ENCODE measurements around the gene GBX1.

The GBX1 gene

GRCh38 chr7:151212626-151213025 lies 45.1 kb upstream of the GBX1 start:
- Histone ChIP-seq H2AFZ (ENCODE audit: low read length) (no peak overlapping the region), H4K20me1 (ENCODE audit: insufficient read depth, low read length, poor library complexity, severe bottlenecking) (no peaks in the 10 kb centered on the region), H3K79me2 (ENCODE audit: insufficient read depth, low read length) (no peaks in the 10 kb centered on the region), H3K9me2 (replicated peaks; ENCODE audit: low read depth, low read length) (no peaks in the 10 kb centered on the region), H3K9ac (ENCODE audit: low read depth, low read length, poor library complexity, severe bottlenecking) (no peak overlapping the region), H3K4me3 (ENCODE audit: low read length, poor library complexity, severe bottlenecking) (no peak overlapping the region), H3K4me2 (ENCODE audit: low read depth, low read length, poor library complexity, severe bottlenecking) (no peak overlapping the region), H3K36me3 (ENCODE audit: insufficient read depth, low read length) (peaks cover 44% of the 10 kb centered on the region; the same call in 1 of the 2 replicates), H3K4me1 (ENCODE audit: insufficient read depth, low read length, poor library complexity, severe bottlenecking) (peaks cover 25% of the 10 kb centered on the region), H3K9me3 (ENCODE audit: insufficient read depth, low read depth, low read length) (no peaks in the 10 kb centered on the region), H3F3A (ENCODE audit: low read depth) (0 out of 2 replicates have a peak, but pooled peaks cover 2% of the 10 kb centered on the region), H3K27me3 (ENCODE audit: insufficient read depth, low read length, poor library complexity, severe bottlenecking) (no peaks in the 10 kb centered on the region)
- TF ChIP-seq CTCF (conservative IDR thresholded peaks at IDR 0.05; ENCODE audit: low read length) (no peak), EZH2phosphoT487 (IDR thresholded peaks at IDR 0.05; ENCODE audit: borderline replicate concordance) (no peak)

- Histone ChIP-seq H3K9me2 (replicated peaks; ENCODE audit: low read depth, low read length) (no peaks in the 10 kb centered on the region), H3K4me1 (ENCODE audit: insufficient read depth, low read length, poor library complexity, severe bottlenecking) (peaks cover 37% of the 10 kb centered on the region), H2AFZ (ENCODE audit: low read length) (no peak overlapping the region), H4K20me1 (ENCODE audit: insufficient read depth, low read length, poor library complexity, severe bottlenecking) (no peaks in the 10 kb centered on the region), H3K9ac (ENCODE audit: low read depth, low read length, poor library complexity, severe bottlenecking) (no peak overlapping the region), H3K27me3 (ENCODE audit: insufficient read depth, low read length, poor library complexity, severe bottlenecking) (no peaks in the 10 kb centered on the region), H3K79me2 (ENCODE audit: insufficient read depth, low read length) (no peaks in the 10 kb centered on the region), H3K4me2 (ENCODE audit: low read depth, low read length, poor library complexity, severe bottlenecking) (no peak overlapping the region), H3K36me3 (ENCODE audit: insufficient read depth, low read length) (peaks cover 31% of the 10 kb centered on the region; the same call in 1 of the 2 replicates), H3K9me3 (ENCODE audit: insufficient read depth, low read depth, low read length) (no peaks in the 10 kb centered on the region), H3F3A (ENCODE audit: low read depth) (0 out of 2 replicates have a peak, but pooled peaks cover 7% of the 10 kb centered on the region), H3K4me3 (ENCODE audit: low read length, poor library complexity, severe bottlenecking) (no peak overlapping the region)
- TF ChIP-seq EZH2phosphoT487 (IDR thresholded peaks at IDR 0.05; ENCODE audit: borderline replicate concordance) (no peak), CTCF (conservative IDR thresholded peaks at IDR 0.05; ENCODE audit: low read length) (0 out of 2 replicates have a peak, but pooled peaks have one; percentile 24)
Measured at GRCh38 chr7:151211155-151211772, 43.8 kb upstream of the GBX1 start.

- peaks cover 46% of the 10 kb centered on the region for H3K4me1 ChIP-seq (ENCODE audit: insufficient read depth, low read length, poor library complexity, severe bottlenecking)
- H2AFZ ChIP-seq (ENCODE audit: low read length): no peak within 1 kb of the TSS
- no peak within 1 kb of the TSS for H3K4me2 ChIP-seq (ENCODE audit: low read depth, low read length, poor library complexity, severe bottlenecking)
- H3K79me2 ChIP-seq (ENCODE audit: insufficient read depth, low read length): no peaks in the 10 kb centered on the region
- H3K27me3 ChIP-seq (ENCODE audit: insufficient read depth, low read length, poor library complexity, severe bottlenecking): no peaks in the 10 kb centered on the region
- no peak within 1 kb of the TSS for H3K4me3 ChIP-seq (ENCODE audit: low read length, poor library complexity, severe bottlenecking)
- peak within 1 kb of the TSS; percentile 20 for H3K9ac ChIP-seq (ENCODE audit: low read depth, low read length, poor library complexity, severe bottlenecking)
- peaks cover 22% of the 10 kb centered on the region; the same call in 1 of the 2 replicates for H3K36me3 ChIP-seq (ENCODE audit: insufficient read depth, low read length)
- H4K20me1 ChIP-seq (ENCODE audit: insufficient read depth, low read length, poor library complexity, severe bottlenecking): no peaks in the 10 kb centered on the region
- H3F3A ChIP-seq (ENCODE audit: low read depth): 0 out of 2 replicates have a peak, but pooled peaks cover 7% of the 10 kb centered on the region
- TF ChIP-seq CTCF (conservative IDR thresholded peaks at IDR 0.05; ENCODE audit: low read length) (no peak), EZH2phosphoT487 (IDR thresholded peaks at IDR 0.05; ENCODE audit: borderline replicate concordance) (no peak)
- H3K9me2 ChIP-seq (replicated peaks; ENCODE audit: low read depth, low read length): no peaks in the 10 kb centered on the region
- no peaks in the 10 kb centered on the region for H3K9me3 ChIP-seq (ENCODE audit: insufficient read depth, low read depth, low read length)
Measured at GRCh38 chr7:151210087-151210854, 42.8 kb upstream of the GBX1 start, which contains the start of gene H2BK1. Gene H2BK1 (minus strand): TSS chr7:151210488. CDS start chr7:151210318, 170 bp downstream.

Data from Loucy (cell line).